GM18867 (cell line): Measurements from ENCODE around the gene MEMO1.
"Not testable (repeated sequence)": the region's sequence is repeated elsewhere in the genome, so short reads cannot be mapped to it uniquely, and the experiment has no call there.

ENCODE experiments used
- ATAC-seq: cut with Tn5 transposase; IDR thresholded peaks from one replicate; pipeline ENCODE4 v1.9.1; 2021; ENCODE audit warnings: mild to moderate bottlenecking, moderate library complexity; ENCODE audit not compliant: unreplicated experiment

The MEMO1 gene

DNA sequence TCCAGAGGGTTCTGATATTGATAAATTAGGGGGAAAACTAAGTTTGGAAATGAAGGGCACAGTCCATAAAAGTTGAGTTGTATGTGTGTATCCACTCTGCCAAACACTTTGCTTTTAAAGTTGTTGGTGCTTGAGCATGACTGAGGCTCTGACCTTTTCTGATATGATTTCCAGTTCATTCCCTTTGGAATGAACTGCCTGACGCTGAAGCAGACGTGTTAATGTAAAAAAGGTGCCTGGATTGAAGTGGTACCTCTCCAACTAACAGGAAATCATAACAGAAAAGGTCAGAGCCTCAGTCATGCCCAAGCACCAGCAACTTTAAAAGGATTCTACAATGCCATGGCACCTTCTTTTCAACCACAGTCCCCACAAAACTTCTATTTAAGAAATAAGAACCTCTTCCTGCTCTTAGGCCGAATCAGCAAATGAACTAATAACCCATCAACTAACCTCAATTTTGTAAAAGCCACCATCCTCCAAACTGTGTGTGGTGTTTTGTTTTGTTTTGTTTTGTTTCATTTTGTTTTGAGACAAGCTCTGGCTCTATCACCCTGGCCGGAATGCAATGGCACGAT, 52.6 kb downstream of the MEMO1 start:
- ATAC-seq: no peak

DNA sequence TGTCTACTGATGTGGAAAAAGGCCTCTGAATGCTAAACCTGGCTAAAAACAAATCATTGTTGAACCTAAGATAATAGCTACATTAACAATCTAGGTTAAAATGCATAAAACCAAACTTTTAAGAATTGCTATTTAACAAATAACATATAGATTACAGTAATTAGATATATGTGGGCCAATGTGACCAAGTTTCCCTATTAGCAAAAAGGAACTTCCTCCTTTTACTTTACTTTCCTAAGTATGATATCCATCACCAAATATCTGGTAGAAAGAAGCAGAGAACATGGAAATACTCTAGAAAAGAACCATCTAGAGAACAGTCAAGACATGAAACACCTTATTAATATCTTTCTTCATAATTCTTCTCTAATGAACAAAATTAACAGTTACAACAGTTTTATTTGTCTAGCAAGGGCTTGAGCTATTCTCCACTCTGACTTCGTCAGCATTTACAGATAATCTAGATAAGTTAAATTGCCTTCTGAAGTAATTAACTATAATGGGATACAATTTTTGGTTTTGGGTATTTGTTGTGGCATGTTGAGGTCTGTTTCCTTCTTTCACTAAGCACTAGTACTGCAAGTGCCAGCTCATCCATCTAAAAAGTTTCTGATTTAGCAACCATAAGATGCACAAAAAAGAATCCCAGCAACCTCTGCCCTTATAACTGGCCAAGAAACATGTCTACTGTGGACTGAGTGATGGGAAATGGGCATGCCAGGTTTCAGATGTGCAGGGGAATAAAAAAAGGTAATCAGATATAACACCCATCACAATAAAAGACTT, 53.3 kb downstream of the MEMO1 start:
- ATAC-seq: peak; percentile 36

DNA sequence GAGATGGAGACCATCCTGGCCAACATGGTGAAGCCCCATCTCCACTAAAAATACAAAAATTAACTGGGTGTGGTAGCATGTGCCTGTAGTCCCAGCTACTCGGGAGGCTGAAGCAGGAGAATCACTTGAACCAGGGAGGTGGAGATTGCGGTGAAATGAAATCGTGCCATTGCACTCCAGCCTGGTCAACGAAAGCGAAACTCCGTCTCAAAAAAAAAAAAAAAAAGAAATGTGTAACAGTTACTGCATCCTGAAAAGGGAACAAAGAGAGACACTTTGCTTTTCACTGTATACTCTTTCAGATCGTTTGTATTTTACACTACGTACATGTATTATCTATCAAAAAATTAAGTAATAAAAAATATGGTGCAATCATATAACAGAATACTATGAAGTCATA, 53.9 kb downstream of the MEMO1 start:
- peak; percentile 74 for ATAC-seq

DNA sequence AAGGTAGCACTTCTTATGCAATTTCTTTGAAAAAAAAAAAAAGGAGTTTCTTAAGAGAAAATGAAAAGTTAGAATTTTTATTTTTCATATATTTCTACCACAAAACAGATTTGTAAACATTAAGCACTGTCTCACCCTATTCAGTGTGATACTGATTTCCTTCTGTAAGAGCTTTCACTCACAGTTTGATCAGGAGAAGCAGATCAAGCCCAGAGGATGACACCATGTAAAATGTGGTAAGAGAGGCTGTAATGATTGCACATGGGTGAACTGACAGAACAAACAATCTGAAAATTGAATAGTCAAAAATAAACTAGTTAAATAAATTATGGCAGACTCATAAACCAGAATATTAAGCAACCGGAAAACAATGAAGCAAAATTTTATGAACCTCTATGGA, 54.5 kb downstream of the MEMO1 start:
- no peak for ATAC-seq

DNA sequence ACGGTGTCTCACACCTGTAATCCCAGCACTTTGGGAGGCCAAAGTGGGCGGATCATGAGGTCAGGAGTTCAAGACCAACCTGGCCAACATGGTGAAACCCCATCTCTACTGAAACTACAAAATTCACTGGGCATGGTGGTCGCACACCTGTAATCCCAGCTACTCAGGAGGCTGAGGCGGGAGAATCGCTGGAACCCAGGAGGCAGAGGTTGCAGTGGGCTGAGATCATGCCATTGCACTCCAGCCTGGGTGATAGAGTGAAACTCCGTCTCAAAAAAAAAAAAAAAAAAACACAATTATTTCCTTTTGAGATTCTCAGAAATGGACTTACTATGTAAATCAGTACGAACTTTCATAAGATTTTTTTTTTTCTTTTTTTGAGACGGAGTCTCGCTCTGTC, 57.7 kb downstream of the MEMO1 start:
- ATAC-seq: not testable (repeated sequence)

DNA sequence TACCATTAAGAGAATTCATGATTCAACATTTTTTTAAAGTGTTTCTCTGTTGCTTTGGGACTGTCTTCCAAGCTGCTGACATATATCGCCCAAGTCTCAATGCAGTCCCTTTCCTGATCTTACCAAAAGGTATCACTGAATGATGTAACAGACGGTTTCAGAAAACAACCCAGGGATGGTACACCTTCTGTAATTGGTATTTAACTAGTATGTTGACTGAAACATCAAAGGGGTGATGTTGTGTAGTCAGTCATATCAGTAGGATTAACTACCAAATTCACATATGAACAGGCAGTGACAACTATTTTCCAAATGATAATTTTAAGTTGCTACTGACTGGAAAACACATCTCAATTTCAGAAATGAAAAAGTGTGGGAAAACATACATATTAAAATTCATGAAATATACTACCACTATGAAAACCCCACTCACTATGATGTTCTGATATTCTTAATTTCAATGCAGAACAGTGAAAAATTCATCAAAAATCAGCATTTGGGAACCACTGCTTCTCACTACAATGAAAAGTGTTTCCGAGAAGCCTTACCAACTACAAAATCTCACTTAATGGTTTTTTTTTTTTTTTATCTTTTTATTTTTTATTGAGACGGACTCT, 59.8 kb downstream of the MEMO1 start:
- no peak for ATAC-seq

DNA sequence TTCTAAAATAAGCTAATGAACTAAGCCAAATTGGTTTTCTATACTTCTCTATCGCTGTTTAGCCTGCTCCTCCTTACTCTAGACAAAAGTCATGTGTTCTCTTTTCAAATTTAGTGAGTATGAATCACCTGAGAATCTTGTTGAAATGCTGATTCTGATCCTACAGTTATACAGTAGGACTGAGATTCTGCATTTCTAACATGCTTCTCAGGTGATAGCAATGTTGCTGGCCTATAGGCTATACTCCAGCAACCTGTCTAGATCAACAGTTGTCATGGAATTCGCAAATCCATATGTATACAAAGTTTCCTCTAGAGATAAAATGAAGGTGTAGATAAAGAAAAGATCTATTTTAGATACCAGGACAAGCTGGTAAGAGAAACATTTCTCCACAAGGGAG, 62.9 kb downstream of the MEMO1 start:
- ATAC-seq: no peak

DNA sequence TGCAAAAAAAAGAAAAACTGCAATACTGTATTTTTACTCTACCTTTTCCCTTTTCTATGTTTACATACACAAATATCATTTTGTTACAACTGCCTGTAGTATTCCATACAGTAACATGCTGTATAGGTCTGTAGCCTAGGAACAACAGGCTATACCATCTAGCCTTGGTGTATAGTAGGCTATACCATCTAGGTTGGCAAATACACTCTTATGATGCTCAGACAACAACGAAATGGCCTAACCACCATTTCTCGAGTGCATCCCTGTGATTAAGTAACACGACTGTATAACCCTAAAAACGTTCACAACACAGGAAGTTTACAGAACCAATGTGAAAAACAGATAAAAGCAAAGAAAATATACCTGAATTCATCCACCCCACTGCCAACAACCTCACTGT, 64.0 kb downstream of the MEMO1 start:
- ATAC-seq: no peak

DNA sequence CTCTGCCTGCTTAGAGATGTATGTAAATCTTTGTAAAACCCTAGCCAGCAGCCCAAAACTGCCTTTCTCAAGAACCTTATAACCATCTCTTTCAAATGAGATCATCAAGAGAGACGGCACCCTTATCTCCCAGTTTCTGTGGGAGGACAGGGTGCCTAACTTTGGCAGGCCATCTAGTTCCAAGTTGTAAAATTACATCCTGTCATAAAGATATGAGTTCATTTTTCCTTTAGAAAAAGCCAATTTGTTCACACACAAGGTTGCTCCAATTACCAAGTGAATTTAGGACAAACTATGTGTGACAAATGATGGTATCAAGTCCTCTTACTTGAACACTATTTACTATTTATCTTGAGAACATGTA, 65.3 kb downstream of the MEMO1 start:
- no peak for ATAC-seq

DNA sequence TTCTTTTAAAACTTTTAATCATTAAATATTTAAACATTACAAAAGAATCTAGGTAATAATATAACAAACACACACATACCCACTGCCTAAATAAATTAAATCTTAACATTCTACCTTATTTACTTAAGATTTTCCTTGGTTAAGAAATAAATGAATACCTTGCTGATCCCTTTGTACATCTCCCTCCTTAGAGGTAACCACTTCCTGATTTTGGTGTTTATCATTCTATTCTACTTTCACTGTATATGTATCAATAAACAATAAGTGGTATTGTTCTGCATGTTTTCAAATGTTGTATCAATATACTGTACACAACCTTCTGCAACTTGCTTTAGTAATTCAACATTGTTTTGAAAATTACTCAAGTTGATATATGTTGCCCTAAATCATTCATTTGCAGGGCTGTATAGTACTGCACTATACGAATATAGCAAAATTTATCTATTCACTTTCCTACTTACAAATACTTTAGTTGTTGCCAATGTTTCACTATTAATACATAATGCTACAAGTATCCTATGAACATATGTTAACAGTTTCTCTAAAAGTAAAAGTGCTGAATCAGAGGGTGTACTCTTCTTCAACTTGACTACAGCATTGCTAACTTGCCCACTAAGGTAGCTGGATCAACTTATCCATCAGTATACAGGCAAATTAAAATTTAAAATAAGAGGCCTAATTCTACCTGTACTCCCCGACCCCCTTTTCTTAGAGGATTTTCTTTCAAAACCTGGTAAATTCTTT, 65.8 kb downstream of the MEMO1 start:
- no peak for ATAC-seq

DNA sequence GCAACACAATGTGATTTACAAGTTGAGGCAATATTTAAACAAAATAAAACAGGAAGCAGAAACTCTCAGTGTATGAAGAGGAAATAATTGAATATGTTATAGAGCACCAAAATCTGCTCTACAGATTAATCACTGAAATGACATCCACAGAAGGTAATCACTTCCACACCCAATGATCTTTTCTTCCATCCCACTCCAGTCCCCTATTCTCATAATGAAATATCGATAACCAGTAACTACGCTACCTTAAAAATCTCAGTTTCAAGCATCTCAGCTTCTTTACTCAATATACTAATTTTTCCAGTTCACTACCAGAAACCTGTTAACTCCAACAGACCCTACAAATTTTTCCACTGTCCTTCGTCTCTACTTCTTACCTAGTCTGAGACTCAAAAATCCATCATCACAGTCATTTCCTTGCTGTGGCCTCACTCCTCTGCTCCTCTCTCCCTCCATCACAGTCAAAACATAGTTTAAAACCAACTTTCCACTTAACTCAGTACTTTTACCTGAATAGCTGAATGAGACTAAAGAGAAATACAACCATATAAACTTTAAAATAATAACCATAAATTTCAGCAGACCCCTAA, 67.1 kb downstream of the MEMO1 start:
- ATAC-seq: no peak

DNA sequence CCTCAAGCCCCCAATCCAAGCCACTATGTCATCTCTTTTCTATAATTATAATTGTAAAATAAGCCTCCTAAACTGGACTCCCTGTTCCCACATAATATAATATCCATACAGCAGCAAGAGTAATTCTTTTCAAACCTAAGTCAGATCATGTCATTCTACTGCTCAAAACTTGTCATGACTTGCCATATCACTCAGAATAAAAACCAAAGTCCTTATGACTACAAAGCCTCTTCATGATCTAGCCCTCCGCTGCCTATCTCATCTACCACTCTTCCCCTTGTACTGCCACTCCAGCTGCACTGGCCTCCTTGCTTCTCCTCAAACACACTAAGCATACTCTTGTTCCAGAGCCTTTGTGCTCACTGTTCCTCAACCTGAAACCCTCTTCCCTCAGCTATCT, 69.9 kb downstream of the MEMO1 start:
- no peak for ATAC-seq

DNA sequence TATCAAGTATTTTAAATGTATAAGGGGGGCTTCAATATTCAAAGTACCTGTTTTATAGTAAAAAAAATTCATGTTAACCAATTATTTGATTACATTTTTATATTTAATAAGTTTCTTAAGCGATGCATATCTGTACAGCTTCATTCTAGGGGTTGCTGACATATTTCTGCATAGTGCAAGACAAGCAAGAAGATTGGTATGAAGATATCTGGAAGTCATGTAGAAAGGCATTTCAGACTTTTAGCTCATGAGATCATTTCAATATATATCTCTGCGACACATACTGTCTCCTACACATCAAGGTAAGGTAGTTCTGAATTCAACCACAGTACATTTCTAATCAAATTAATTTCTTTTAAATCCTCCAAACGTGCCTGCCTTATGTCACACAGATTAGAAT, 73.1 kb downstream of the MEMO1 start:
- no peak for ATAC-seq

DNA sequence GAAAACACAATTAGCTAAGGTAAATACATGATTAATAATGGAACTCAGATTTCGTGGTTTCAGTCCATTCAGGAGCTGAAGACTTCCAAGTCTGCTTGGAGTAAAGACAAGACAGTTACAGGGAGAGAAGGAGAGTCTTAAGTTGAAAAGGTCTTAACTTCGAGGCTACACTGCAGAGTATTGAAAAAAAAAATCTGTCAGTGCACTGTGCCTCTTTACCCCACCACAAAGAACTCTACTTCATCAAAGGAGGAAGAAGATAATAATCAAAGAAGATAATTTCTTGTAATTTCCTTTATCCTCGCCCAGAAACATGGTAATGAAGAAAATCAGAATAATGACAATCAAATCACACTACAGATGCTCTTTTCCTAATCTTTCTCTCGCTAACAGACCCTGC, 75.4 kb downstream of the MEMO1 start:
- no peak for ATAC-seq

DNA sequence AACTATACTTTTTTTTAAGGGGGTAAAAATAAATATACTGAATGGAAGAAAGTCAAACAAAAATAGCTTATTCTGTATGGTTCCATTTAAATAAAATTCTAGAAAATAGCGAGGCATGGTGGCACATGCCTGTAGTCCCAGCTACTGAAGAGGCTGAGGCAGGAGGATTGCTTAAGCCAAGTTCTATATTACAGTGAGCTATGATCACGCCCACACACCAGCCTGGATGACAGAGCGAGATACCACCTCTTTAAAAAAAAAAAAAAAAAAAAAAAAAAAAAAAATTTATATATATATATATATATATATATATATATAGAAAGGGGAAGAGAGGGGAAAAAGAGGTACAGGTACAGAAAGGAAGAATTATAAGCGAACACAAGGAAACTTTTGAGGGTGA, 77.7 kb downstream of the MEMO1 start:
- ATAC-seq: no peak

DNA sequence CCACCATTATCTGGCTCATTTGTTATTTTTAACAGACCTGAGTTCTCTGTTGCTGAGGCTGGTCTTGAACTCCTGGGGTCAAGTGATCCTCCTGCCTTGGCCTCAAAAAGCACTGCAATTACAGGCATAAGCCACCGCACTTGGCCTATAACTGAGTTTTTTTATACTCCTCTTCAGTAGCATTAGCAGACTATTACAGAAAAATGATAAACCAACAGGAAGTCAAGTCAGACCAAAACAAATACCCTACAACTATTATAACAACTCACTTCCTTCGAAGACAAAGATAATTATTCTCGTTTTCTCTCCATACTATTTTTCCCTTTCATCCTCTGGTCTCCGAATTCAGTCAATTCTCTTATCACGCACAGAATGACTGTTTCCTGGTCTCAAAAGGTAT, 78.2 kb downstream of the MEMO1 start:
- no peak for ATAC-seq

DNA sequence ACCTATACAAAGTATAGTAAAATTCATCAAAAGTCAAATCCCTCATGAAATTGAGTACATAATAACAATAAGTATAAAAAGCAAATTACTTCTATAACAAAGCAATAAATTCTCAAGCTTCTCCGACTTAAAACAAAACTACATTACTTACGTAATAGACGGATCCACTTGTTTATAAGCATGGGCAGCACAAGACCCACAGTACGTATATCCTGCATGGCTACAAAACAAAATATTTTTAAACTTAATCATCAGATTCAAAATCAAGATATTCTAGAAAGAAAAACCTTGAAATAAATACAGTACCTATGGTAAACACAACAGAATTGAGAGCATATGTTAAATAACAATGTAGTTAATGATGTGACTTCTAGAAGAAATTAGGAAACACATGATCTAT, 78.9 kb downstream of the MEMO1 start:
- no peak for ATAC-seq

DNA sequence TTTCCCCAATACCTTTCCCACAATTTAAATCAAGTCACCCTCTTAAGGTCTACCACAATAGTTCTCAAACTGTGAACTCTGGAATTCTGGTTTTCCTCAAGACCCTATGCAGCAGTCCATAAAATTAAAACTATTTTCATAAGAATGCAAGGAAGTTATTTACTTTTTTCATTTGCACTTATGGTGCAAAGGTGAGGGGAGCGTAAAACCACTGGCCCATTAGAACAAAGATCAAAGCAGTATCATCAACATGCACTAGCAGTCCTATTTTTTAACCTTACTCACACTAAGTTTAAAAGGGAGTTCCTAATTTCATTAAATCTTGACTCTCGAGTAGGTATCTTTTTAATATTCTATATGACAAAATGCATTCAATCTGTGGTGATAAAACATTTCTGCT, 85.3 kb downstream of the MEMO1 start:
- no peak for ATAC-seq

DNA sequence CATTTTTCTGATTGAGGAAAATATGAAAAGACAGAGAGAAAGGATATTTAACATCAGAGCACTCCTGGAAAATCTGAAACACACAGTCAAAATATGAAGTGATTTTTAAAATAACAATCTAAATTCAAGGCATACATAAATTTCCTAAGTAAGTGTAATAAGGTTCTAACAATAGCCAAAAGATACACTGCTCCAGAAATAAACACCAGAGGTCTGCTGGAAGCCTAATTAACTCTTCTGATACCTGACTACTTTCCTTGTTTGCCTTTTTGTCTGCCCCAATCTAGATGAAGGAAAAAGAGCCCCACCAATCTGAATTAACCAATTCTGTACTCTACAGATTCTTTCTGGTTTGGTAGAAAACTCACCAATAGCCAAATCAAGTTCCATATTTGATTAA, 87.1 kb downstream of the MEMO1 start:
- no peak for ATAC-seq

DNA sequence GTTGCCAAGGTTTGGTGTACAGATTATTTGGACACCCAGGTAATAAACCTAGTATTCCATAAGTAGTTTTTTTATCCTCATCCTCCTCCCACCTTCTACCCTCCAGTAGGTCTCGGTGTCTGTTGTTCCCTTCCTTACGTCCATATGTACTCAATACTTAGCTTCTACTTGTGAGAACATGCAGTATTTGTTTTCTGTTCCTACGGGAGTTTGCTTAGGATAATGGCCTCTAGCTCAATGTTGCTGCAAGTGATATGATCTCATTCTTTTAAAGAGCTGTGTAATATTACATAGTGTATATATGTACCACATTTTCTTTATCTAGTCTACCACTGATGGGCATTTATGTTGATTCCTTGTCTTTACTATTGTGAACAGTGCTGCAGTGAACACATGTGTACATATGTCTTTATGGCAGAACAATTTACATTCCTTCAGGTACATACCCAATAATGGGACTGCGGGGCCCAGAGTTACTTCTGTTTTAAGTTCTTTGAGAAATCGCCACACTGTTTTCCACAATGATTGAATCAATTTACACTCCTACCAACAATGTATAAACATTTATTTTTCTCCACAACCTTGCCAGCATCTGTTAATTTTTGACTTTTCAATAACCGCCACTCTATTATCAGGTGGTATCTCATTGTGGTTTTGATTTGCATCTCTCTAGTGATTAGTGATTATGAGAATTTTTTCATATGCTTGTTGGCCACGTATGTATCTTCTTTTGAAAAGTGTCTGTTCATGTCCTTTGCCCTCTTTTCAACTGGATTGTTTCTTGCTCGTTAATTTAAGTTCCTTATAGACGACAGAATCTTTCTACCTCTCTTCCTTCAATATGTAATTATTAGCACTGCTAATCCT, 88.0 kb downstream of the MEMO1 start:
- ATAC-seq: no peak

DNA sequence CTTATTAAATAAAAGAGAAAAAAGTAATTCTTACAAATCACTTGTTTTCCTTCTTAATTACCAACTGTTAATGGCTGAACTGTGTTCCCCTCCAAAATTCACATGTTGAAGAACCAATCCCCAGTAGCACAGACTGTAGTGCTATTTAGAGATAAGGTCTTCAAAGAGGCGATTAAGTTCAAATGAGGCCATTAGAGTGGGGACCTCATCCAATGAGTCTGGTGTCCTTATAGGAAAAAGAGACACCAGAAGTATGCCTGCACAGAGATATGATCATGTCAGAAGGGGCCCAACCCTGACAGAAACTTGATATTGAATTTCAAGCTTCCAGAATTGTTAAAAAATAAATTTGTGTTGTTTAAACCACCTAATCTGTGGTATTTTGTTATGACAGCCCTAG, 89.8 kb downstream of the MEMO1 start:
- no peak for ATAC-seq
